AG09309 (cell line): ENCODE data around the gene MLC1.

Experiments
- DNase-seq: peaks from one replicate; pipeline ENCODE4 v3.0.0-alpha.2; 2010; ENCODE audit warnings: low read depth
- H3K4me3 ChIP-seq: 2 replicates; pipeline ENCODE4 v1.5.1; 2011; ENCODE audit warnings: mild to moderate bottlenecking, low read depth, low read length, moderate library complexity; ENCODE audit not compliant: control insufficient read depth
- TF ChIP-seq, protein P1 (sequence below): IDR thresholded peaks from 2 replicates; pipeline ENCODE4 v1.5.1; 2011; ENCODE audit warnings: mild to moderate bottlenecking, low read depth, low read length, inconsistent platforms; ENCODE audit not compliant: insufficient read depth, control insufficient read depth; ENCODE audit errors: missing control alignments

Gene MLC1

DNA sequence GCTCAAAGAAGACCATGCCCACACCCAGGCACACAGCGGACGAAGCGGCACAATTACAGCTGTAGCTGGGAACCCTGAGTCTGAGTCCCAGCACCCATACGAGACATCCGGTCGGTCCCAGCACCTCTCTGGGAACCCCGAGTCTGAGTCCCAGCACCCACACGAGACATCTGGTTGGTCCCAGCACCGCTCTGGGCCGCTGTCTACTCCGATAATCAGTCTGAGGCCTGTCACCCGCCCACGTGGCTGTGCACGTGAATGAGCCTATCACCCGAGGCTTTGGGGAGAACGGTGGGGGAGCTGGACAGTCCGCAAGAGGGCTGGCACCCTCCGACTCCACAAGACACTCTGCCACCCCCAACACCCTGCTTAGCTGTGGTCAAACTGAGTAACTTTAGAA lies 33.3 kb downstream of the MLC1 start:
- TF ChIP-seq, protein P1, sequence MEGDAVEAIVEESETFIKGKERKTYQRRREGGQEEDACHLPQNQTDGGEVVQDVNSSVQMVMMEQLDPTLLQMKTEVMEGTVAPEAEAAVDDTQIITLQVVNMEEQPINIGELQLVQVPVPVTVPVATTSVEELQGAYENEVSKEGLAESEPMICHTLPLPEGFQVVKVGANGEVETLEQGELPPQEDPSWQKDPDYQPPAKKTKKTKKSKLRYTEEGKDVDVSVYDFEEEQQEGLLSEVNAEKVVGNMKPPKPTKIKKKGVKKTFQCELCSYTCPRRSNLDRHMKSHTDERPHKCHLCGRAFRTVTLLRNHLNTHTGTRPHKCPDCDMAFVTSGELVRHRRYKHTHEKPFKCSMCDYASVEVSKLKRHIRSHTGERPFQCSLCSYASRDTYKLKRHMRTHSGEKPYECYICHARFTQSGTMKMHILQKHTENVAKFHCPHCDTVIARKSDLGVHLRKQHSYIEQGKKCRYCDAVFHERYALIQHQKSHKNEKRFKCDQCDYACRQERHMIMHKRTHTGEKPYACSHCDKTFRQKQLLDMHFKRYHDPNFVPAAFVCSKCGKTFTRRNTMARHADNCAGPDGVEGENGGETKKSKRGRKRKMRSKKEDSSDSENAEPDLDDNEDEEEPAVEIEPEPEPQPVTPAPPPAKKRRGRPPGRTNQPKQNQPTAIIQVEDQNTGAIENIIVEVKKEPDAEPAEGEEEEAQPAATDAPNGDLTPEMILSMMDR, result no peak
- no peak for DNase-seq
- H3K4me3 ChIP-seq, result no peak overlapping the region

DNA sequence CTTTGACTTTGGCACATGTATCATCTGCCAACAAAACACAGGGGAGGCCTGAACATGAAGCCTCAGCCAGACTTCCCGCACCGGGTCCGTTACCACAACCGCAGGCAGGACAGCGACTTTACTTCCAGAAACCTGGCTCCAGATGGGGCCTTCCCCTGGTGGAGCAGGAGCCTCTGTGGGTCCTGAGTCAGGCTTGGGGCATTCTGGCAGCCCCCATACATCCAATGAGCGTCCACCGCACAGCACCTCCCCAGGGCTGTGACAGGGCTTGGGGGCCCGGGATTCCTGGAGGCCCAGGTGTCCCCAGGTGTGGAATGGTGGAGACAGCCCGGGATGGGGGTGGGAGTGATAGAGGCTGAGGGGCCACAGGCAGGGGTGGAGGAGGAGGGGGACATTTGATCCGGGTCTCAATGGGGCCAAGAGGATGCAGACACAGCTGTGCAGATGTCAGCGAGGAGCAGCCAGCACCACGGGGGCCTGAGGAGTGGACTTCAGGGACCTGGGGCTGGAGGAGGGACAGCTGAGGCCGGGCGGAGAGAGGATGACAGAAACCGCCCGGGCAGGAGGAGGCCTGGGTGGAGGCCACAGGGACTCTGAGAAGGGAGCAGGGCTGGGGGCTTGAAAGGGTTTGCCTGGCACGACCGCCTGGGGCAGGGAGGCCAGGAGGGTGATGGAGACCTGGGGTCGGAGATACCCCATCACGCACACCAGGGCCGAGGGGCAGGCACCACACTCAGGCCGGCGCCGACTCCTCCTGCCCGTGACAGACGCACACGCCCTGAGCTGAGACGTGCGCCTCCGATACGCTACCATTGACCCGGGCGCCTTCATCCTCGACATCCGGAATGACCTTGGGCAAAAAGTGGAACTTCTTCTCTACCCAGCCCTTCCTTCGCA lies 35.7 kb downstream of the MLC1 start:
- TF ChIP-seq, protein P1, result no peak
- DNase-seq, result no peak
- no peak overlapping the region for H3K4me3 ChIP-seq

DNA sequence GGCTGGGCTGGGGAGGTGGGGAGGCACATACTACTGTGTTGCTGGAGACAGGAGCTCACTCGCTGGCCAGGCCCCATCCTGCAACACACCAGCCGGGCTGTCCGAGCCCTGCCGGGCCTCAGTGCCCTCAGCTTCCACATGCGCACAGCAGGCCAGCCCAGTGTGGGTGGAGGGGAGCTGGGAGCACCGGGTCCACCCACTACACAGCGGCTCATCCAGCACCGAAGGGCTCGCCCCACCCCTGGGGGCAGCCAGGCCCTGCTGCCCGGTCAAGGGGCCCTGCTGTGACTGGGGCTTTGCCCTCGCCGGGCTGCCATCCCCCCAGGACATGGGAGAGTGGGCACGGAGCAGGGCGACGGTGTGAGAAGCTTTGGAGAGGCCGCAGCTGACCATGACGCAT lies 36.4 kb downstream of the MLC1 start:
- TF ChIP-seq, protein P1, result no peak
- H3K4me3 ChIP-seq, result no peak overlapping the region
- DNase-seq, result no peak

DNA sequence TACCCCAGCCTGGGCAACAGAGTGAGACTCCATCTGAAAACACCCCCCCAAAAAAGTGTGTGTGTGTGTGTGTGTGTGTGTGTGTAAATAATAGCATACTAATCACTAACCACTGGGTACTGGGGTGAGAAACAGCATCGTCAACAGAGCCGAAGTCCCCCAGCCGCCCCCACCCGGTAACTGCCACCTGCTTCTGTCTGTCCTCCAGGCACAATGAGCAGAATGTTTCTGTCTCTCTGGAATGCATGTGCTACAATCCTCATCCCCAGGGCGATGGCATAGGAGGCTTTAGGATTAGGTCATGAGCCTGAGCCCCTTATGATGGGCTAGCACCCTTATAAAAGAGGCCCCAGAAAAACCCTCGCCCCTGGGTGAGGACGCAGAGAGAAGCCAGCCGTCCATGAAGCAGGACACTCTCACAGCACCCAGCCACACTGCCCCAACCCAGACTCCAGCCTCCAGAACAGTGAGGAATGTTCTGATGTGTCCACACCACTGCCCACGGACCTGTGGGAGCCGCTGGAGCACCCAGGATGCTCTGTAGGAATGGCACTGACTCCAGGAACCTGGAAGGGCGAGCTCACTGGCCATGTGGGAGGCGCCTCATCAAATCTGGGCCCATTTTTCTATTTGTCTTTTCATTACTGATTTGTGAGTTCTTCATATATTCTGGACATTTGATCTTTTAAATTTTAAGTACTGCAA lies 37.0 kb downstream of the MLC1 start:
- DNase-seq, result no peak
- TF ChIP-seq, protein P1, result no peak

DNA sequence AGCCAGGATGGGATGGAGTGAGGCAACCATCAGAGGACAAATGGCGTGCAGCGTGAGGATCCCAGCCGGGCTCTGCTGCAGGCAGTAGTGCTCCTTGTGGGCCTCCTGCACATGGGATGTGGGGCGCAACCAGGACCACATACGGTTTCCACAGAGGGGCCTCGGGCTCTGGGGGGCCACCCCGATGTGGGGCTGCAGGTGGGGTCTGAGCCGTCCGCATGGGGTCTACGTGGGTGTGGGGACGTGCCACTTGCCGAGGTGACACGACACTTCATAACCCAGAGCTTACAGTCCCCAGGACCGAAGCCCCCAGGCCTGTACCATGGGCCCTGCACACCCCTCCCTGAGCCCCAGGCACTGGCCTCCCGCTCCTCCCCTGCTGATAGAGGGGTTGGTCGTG lies 37.9 kb downstream of the MLC1 start:
- DNase-seq, result no peak
- TF ChIP-seq, protein P1, result no peak
- no peak overlapping the region for H3K4me3 ChIP-seq

More for the DNA sequence above, 37.0 kb downstream of the MLC1 start:
- no peak overlapping the region for H3K4me3 ChIP-seq

DNA sequence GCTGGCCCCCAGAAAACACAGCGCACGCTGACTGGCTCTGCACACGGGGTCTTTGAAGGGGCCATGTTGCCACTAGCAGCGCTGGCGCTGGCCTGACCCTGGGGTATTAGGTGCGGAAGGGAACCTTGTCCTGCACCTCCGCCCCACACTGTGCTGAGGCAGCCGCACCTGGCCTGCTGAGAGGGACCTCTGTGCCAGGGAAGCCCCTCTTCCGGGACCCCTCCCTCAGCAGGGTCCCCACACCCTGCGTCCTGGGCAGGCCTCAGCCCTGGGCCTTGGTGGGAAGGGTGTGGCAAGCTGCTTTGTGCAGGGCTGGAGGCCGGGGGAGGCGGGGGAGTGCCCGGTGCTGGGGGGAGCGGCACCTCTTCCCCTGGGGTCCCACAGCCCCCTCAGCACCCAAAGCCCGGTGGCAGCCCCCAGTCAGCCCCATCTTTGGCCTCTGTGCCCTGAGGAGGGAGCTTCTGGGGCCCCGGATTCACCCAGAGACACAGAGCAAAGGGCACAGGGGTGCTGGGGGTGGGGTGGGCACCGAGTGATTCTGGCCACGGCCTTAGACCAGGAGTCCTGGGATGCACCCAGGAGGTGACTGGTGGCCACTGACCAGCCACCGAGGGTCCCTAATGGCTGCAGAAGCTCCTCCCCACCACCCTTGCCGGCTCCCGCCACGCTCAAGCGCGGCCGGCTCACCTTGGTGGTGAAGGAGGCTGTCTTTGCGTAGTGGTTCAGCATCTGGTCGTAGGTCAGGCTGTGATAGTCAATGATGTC lies 38.6 kb downstream of the MLC1 start:
- no peak for DNase-seq
- TF ChIP-seq, protein P1, result no peak

More for the DNA sequence above, 38.6 kb downstream of the MLC1 start:
- no peak overlapping the region for H3K4me3 ChIP-seq
